Mucosa of gallbladder (tissue), 1 donor: ENCODE data around the gene TAL1. TPM values are rescaled to one million over a fixed set of nuclear protein-coding genes. Genes with fewer than 3 reads are reported as not detected.
A peak's percentile ranks its signal among the peaks of the same experiment; 100 is the strongest.

Experiments used
- DNase-seq: peaks from one replicate; pipeline ENCODE4 v3.0.0-alpha.2; 2020; ENCODE audit warnings: low spot score
- total RNA-seq: library from RNA; stranded (reverse); gene quantifications from one replicate; pipeline ENCODE4 v1.2.1, GENCODE V29; 2021
- donor health status: DM: no; HTN: no; CAD: no.

The TAL1 gene
- total RNA-seq, 1 donor from 2014 or later = 6.0 TPM

DNA sequence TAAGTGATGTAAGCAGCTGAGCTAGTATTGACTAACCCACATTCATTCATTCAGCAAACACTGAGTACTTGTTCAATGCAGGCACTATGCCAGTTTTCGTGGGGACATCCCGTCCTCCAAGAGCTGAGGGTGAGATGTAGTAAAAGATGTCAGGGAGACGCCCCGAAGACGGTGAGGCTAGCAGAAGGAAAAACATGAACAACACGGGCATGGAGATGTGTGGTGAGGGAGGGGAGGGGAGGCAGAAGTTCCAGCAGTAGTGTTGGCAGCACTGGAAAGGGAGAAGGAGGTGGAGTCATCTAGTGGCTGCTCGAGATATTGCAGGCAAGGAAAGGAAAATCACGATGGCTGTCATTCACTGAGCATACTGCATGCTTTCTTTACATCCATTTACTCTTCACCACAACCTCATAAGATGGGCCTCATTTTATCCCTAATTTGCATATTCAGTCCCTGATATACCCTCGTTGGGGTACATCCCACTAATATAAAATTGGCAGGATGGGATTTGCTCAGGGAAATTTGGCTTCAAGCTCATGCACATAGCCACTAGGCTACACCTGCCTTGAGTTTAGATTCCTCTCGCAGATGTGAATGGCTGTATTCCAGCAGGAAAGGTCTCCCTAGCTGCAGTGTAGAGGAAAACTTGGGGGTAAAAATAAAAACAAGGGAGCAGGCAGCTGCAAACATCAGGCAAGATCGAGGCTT lies 56.6 kb downstream of the TAL1 start:
- DNase-seq = peak; percentile 67

DNA sequence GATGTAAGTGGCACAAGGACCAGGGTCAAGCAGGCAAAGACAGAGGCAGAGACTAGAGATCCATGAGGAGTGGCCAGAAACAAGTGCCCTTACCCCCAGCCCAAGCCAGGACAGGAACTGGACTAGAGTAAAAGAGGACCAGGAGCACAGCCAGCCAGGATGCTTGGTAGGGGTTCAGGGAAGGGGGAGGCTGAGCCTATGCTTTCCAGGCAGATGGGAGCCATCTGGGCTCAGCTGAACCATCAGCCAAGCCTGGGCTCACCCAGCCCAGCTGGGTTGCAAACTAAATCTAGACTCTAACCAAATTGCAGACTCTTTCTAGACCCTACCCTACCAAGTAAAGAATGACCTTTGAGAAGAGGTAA lies 57.4 kb downstream of the TAL1 start:
- no peak for DNase-seq

DNA sequence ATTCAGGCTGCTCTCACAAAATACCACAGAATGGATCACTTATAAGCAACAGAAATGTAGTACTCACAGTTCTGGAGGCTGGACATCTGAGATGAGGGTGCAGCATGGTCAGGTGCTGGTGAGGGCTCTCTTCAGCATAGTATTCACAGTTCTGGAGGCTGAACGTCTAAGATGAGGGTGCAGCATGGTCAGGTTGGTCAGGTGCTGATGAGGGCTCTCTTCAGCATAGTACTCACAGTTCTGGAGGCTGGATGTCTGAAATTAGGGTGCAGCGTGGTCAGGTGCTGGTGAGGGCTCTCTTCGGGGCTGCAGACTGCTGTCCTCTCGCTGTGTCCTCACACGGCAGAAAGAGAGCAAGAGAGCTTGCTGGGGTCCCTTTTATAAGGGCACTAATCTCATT lies 59.2 kb downstream of the TAL1 start:
- no peak for DNase-seq

Other genes with a start within 250 kb of the TAL1 start
- 0.78 TPM for gene CYP4X1, start 208.6 kb downstream of the TAL1 start, total RNA-seq
- gene CYP4Z1, start 165.0 kb downstream of the TAL1 start, total RNA-seq = not detected
- gene CYP4A22, start 94.8 kb downstream of the TAL1 start, total RNA-seq = 0.86 TPM
- gene PDZK1IP1, start 42.2 kb downstream of the TAL1 start, total RNA-seq = 91.1 TPM
- gene STIL, start 81.9 kb upstream of the TAL1 start, total RNA-seq = 2.7 TPM
- gene CMPK1, start 101.6 kb upstream of the TAL1 start, total RNA-seq = 149 TPM
- gene FOXE3, start 184.1 kb upstream of the TAL1 start, total RNA-seq = not detected
- gene FOXD2, start 205.8 kb upstream of the TAL1 start, total RNA-seq = 0.26 TPM